ENCODE data around the gene TRDMT1.

The TRDMT1 gene

GRCh38 chr10:17125206-17125893 lies 76.1 kb downstream of the TRDMT1 start:
- peaks cover 19% of the 10 kb centered on the region for H3K36me3 Mint-ChIP-seq (ENCODE audit: low read depth)
- peak overlapping the region in 1 of 3 experiments; percentile 2 for H3K4me3 Mint-ChIP-seq
- no peaks in the 10 kb centered on the region for H3K4me1 Mint-ChIP-seq
- H3K27me3 Mint-ChIP-seq (ENCODE audit: low read depth): no peaks in the 10 kb centered on the region
- peak overlapping the region; percentile 17 to 60 (median 50) for H3K27ac Mint-ChIP-seq
- TF ChIP-seq, protein P1, sequence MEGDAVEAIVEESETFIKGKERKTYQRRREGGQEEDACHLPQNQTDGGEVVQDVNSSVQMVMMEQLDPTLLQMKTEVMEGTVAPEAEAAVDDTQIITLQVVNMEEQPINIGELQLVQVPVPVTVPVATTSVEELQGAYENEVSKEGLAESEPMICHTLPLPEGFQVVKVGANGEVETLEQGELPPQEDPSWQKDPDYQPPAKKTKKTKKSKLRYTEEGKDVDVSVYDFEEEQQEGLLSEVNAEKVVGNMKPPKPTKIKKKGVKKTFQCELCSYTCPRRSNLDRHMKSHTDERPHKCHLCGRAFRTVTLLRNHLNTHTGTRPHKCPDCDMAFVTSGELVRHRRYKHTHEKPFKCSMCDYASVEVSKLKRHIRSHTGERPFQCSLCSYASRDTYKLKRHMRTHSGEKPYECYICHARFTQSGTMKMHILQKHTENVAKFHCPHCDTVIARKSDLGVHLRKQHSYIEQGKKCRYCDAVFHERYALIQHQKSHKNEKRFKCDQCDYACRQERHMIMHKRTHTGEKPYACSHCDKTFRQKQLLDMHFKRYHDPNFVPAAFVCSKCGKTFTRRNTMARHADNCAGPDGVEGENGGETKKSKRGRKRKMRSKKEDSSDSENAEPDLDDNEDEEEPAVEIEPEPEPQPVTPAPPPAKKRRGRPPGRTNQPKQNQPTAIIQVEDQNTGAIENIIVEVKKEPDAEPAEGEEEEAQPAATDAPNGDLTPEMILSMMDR (IDR thresholded peaks at IDR 0.05; ENCODE audit: unreplicated experiment in 3 of 3): no peak
- no peaks in the 10 kb centered on the region for H3K9me3 Mint-ChIP-seq

DNA sequence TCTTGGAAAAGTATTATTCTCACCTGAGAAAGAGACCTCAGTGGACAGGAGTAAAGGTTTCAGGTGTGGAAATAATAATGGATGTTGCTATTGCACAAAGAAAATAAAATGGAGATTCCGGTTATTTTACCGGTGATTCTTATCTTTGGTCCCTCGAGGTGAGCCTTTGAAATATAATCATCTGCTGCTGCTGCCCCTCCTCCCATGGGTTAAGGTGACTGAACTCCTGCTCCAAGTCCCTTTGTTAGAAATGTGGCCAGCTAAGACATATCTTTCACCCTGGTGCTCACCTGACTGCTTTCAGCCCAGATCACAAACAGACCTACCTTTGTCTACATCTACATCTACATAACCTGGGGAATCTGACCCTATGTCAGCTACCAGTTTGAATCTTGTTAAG lies 77.5 kb downstream of the TRDMT1 start:
- Mint-ChIP-seq H3K9me3 (no peaks in the 10 kb centered on the region), H3K4me3 (no peak overlapping the region), H3K4me1 (no peaks in the 10 kb centered on the region), H3K27ac (peak overlapping the region in 2 of 3 experiments; percentile 52 to 78), H3K27me3 (ENCODE audit: low read depth) (peaks cover 5% of the 10 kb centered on the region), H3K36me3 (ENCODE audit: low read depth) (peaks cover 19% of the 10 kb centered on the region)
- TF ChIP-seq, protein P1 (IDR thresholded peaks at IDR 0.05; ENCODE audit: unreplicated experiment in 3 of 3): no peak

- H3K27ac Mint-ChIP-seq: peak overlapping the region in 1 of 3 experiments; percentile 28
- TF ChIP-seq, protein P1 (IDR thresholded peaks at IDR 0.05; ENCODE audit: unreplicated experiment in 3 of 3): no peak
- no peak overlapping the region for H3K4me3 Mint-ChIP-seq
- H3K9me3 Mint-ChIP-seq: no peaks in the 10 kb centered on the region
- H3K27me3 Mint-ChIP-seq (ENCODE audit: low read depth): peaks cover 5% of the 10 kb centered on the region
- no peaks in the 10 kb centered on the region for H3K4me1 Mint-ChIP-seq
- H3K36me3 Mint-ChIP-seq (ENCODE audit: low read depth): peaks cover 19% of the 10 kb centered on the region
Observed at GRCh38 chr10:17122726-17123661, 78.5 kb downstream of the TRDMT1 start.

- no peaks in the 10 kb centered on the region for H3K4me1 Mint-ChIP-seq
- H3K4me3 Mint-ChIP-seq: no peak overlapping the region
- peaks cover 19% of the 10 kb centered on the region for H3K36me3 Mint-ChIP-seq (ENCODE audit: low read depth)
- no peaks in the 10 kb centered on the region for H3K9me3 Mint-ChIP-seq
- TF ChIP-seq, protein P1 (IDR thresholded peaks at IDR 0.05; ENCODE audit: unreplicated experiment in 3 of 3): no peak
- peaks cover 5% of the 10 kb centered on the region for H3K27me3 Mint-ChIP-seq (ENCODE audit: low read depth)
- H3K27ac Mint-ChIP-seq: peak overlapping the region in 1 of 3 experiments; percentile 39
Observed at GRCh38 chr10:17122052-17122451, 79.4 kb downstream of the TRDMT1 start.

DNA sequence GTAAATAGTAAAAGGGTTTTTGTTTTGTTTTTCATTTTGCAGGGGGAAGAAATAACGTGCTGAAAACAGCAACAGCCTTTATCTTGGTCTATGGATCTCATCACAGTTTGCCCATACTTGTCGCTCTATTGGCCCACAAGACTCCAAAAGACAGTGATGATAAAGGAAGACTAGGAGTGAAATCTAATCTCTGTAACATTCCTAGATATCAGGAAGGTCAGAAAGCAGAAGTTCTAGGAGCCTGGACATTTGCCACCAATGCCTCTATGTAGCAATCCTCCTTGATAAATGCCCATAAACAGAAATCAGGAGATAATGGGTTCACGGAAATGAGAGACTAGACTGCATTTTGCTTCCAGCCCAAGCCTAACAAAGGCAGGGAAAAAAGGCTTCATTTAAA lies 80.8 kb downstream of the TRDMT1 start:
- Mint-ChIP-seq H3K36me3 (ENCODE audit: low read depth) (peaks cover 19% of the 10 kb centered on the region), H3K9me3 (no peaks in the 10 kb centered on the region), H3K27ac (peak overlapping the region; percentile 49 to 73 (median 59)), H3K4me1 (no peaks in the 10 kb centered on the region), H3K27me3 (ENCODE audit: low read depth) (peaks cover 9% of the 10 kb centered on the region), H3K4me3 (no peak overlapping the region)
- TF ChIP-seq, protein P1 (IDR thresholded peaks at IDR 0.05; ENCODE audit: unreplicated experiment in 3 of 3): no peak
